Cerebellar nuclear complex (tissue), 1 donor: ENCODE results near the gene CDH24.

Experiments used
- DNase-seq, 2 experiments: peaks; one replicate each; lab custom pipeline; 2025; lab: John Stamatoyannopoulos, UW

Gene CDH24

DNA sequence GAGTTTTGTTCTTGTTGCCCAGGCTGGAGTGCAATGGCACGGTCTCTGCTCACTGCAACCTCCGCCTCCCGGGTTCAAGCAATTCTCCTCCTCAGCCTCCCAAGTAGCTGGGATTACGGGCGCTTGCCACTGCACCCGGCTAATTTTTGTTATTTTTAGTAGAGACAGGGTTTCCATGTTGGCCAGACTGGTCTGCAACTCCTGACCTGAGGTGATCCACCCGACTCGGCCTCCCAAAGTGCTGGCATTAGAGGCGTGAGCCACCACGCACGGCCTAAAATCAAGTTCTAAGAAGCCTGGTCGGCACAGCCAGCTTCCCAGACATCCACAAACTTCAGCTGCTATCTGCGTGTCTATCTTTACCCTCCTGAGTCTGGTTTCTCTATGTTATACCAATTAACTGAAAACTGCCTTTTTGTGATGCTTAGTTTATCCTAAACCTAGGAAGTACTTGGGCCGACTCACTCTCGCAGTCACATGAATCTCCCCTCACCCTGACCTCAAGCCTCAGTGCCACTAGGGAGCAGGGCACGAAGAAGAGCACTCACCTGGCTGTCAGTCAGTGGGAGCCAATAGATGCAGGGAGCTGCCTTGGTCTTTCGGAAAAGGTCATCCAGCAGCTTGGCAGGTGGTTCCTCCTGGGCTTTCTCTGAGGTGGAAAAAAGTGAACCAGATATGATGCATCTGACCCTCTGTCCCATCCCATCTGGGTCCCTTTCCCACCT is 3.4 kb upstream of the CDH24 start:
- DNase-seq: no peak

- no peak for DNase-seq
These were observed 1.6 kb upstream of the CDH24 start for GRCh38 chr14:23058654-23059504.

DNA sequence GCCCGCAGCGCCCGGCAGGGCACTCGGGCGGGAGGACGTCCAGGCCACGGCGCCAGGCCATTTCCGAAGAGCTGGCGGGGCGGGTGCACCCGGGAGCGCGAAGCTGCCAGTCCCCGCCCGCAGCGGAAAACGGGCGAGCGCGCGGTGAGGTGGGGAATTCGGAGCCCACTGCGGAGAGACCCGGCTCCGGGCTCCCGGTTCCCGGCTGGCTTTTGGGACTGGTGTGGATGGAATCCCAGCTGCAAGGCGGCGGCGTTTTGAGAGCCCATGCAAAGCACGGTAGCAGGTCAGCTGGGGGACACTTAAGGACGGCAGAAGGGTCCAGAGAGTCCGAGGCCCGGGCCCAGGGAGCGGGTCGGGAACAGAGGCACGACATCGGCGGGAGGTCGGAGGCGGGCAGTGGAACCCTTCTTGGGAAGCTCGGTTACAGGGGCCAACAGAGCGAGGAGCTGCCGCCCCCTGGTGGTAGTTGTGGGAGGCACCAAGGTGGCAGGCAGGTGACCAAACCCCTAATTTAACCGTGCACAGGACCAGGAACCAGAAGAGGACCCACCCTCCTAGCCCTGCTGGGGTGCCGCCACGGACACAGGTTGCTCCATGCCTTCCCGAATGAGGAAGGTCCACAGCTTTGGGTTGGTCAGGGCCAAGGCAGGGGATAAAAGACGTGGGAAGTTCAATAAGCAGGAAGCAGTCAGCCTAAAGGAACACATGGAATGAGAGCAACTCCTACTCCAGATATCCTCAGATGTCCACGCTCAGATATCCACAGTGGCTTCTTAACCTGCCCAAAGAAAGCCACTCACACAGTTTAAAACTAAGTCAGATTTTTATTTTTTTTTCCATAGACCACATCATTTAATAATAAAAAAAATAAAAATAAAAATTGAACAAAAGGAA is 685 bp upstream of the CDH24 start:
- no peak for DNase-seq

DNA sequence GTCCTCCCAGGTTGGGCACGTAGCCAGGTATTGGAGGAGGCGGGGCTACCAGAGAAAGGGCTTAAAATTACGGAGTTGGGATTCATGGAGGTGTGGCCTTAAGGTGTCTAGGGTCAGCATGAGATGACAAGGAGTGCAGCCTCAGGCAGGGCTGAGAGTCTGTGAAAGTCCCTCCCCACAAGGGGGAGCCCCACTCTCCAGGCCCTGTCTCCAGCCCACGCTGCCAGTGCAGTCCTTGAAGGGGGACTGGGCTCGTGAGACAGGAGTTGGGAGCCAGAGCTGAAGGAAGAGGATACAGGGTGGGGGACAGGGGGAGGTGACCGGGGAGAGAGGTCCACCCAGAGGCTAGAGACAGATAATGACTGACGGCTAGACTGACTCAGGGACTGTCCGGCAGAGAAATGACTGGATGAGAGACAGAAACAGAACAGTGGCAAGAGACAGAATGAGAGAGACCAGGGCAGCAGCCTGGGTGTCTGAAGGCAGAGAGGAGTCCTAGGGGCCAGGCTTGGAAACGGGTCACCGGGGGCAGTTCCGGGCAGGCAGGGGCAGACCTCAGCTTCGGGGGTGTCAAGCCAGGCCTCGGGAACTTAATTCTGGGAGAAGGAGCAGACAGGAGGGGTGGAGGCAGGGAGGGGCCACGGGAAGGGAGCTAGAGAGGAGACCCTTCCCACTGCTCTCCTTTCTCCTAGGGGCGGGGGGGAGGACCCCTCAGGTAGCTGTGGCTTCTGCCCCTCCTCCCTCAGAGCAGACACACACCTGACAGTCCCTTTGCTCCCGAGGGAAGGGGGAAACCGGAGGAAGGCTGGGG is 970 bp downstream of the CDH24 start:
- DNase-seq: no peak

DNA sequence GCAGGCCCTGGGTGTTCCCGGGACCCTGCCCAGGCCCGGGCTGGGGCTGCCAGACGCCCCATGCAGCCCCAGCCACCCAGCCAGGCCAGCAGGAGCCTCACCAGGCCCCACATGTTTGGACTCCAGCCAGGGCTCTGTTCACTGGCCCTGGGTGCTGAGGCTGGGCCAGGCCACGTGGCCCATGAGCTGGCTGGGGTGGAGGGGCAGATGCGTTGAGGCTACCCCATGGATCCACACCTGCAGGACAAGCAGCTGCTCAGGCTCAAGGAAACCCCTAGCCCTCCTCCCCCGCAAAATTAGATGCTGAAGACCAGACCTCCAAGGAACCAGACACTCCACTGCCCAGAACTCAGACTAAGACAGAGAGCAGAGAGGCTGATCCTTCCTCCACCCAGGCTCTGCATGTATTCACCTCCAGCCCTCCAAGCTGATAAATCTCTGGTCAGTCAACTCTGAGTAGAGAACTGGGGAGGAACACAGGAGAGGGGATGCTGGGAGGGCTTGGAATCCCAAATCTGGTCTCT is 1.6 kb downstream of the CDH24 start:
- DNase-seq: no peak

DNA sequence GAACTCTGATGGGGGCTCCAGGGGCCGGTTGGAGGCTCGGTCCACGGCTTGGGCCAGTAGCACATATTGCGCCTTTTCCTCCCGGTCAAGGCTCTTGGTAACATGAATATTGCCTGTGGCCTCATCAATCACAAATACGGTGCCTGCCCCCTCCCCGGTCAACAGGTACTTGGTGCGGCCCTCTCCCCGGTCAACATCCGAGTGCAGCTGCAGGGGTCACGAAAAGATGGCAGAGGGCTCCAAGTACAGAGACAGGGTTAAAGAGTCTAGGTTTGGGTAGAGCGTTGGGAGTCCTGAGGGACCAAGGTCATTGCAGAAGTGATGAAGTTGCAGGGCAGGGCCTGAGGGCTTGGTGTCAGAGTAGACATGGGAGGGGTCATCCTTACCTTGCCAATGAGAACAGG is 2.2 kb downstream of the CDH24 start:
- no peak for DNase-seq

DNA sequence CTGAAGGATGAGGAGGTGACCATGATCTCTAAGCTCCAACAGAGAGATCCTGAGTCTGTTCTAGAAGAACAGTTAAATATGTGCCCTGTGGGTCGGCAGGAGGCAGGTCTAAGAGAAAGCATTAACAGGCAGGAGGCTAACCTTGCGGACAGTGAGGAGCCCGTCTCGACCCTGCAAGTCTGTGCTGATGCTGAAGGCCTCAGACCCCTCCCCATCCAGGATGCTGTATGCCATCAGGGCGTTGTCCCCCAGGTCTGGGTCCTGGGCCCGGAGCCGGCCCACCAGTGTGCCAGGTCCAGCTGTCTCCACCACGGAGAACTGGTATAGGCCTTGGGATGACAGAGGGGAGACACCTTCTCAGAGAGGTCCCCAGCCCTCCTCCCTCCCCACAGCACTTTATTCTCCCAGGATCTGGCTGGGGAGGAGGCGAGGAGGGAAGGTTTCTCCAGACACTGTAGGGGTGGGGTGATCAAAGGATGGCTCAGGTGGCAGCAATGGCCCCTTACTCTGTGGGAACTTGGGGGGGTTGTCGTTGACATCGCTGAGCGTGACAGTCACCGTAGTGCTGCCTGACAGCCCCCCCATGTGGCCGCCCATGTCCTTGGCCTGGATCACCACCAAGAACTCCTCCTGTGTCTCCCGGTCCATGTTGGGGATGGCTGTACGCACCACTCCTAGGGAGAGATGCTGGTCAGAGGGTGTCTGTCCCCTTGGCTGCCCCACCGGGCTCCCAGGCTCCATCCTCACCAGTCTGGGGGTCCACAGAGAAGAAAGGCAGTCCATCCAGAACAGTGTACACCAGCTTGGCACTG is 3.1 kb downstream of the CDH24 start:
- DNase-seq: no peak

- DNase-seq: no peak
These were observed 3.9 kb downstream of the CDH24 start for GRCh38 chr14:23053426-23053825.

GRCh38 chr14:23052671-23053070 is 4.6 kb downstream of the CDH24 start:
- DNase-seq: no peak

- no peak for DNase-seq
These were observed 5.1 kb downstream of the CDH24 start for GRCh38 chr14:23052182-23052623.

GRCh38 chr14:23051141-23052057 is 5.9 kb downstream of the CDH24 start:
- no peak for DNase-seq

GRCh38 chr14:23049011-23049410 is 8.3 kb downstream of the CDH24 start:
- no peak for DNase-seq

DNA sequence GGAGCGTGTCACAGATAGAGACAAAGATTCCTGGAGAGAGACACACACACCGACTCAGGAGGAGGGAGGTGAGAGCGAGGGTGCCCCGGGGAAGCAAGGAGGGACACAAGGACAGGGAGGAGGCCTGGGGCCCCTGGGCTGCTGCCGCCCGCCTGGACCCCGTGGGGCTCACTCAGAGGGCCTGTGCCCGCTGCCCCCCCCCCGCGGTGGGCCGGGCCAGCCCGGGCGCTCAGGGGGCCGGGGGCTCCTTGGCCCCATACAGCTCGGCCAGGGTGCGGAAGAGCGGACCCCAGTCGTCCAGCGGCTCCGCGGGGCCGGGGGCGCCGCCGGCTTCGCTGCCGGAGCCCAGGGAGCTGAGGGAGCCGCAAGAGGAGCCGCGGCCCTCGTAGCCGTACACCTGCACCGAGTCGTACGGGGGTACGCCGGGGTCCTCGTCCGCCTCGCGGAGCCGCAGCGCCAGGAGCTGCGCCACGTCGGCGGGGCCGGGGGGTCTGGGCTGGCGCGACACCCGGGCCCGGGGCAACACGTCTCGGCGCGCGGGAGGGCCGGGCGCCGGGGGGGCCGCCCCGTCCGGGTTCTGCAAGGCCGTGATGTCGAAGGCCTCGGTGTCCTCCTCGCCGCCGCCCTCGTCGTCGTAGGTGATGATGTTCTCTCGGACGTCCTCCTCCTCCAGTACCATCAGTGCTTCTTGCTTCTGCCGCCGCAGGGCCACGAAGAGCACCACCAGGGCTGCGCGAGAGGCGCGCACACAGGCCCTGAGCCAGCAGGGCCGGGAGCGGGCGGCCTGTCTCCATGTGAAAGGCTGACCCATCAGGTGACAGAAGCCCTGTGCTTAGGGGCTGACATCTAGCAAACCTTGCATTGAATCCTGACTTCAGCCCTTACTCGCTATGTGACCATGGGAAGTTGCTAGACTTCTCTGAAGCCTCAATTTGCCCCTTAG is 9.3 kb downstream of the CDH24 start:
- DNase-seq: no peak

DNA sequence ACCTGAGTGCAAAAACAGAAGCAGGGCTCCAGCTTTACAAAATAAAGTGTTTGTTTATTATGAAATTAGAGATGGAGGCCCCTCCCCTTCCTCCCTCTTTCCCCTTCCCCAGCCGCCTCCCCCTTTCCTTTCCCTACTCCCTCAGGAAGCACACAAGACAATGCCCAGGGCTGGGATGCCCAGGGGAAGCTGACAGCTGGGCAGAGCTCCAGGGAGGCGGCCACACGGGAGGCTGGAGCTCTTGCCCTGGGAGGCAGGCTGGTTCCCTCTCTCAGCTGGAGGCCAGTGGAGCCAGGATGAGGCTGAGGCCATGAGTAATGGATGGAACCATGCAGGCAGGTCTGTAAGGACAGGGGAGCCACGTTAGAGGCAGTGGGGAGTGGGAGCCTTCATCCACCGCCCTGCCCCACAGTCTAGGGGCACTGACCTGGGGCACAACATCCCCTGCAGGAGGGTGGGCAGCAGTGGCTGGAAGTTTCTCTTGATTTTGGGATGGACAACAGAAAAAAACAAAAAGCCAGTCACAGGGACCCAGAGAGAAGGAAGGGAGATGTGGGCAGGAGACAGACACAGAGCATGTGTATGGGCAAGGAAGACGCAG is 10.2 kb downstream of the CDH24 start:
- no peak for DNase-seq

GRCh38 chr14:23045419-23046357 is 11.6 kb downstream of the CDH24 start:
- DNase-seq: no peak

GRCh38 chr14:23044840-23045239 is 12.5 kb downstream of the CDH24 start:
- no peak for DNase-seq

DNA sequence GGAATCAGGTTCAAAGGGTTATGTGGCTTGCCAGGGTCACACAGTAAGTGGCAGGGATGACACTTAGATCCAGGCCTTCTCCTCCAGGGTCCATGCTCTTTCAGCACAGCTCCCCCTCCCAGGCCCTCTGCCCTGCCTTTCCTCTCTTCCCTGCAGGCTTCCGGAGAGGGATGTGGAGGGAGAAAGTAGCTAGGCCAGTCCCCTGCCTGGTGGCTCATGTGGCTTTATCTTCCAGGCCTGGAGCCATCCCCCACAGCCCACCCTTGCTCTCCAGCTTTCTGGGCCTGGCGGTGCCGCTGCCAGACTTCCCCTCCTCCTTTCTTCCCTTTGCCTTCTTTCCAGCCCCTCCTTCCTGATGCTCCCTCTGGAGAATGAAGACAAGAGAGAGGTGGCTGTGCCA is 13.6 kb downstream of the CDH24 start:
- DNase-seq: no peak
